Skeletal muscle tissue (tissue), 4 donors: ENCODE measurements around the gene STAT5A. TPM values are rescaled to one million over a fixed set of nuclear protein-coding genes. Genes with fewer than 3 reads are reported as not detected.
A peak's percentile ranks its signal among the peaks of the same experiment; 100 is the strongest.

ENCODE experiments used
- H3K27ac ChIP-seq: one replicate; pipeline ENCODE4 v1.7.0; 2013; ENCODE audit warnings: mild to moderate bottlenecking, low read depth, low read length, inconsistent platforms
- H3K27me3 ChIP-seq, 3 donors: one replicate each; pipeline ENCODE4 v1.7.0; 2013; ENCODE audit warnings: low read length in 3 of 3; ENCODE audit not compliant: control insufficient read depth in 3 of 3, insufficient read depth in 3 of 3
- H3K36me3 ChIP-seq, 3 donors: one replicate each; pipeline ENCODE4 v1.7.0; 2013; ENCODE audit warnings: low read length in 3 of 3; ENCODE audit not compliant: control insufficient read depth in 3 of 3, insufficient read depth in 3 of 3
- H3K4me1 ChIP-seq, 3 donors: one replicate each; pipeline ENCODE4 v1.7.0; 2013; ENCODE audit warnings: low read length in 3 of 3, mild to moderate bottlenecking in 3 of 3; ENCODE audit not compliant: control insufficient read depth in 3 of 3, insufficient read depth in 3 of 3
- H3K4me3 ChIP-seq, 3 donors: one replicate each; pipeline ENCODE4 v1.7.0; 2013; ENCODE audit warnings: low read length in 3 of 3
- H3K9ac ChIP-seq, 3 donors: one replicate each; pipeline ENCODE4 v1.7.0; 2013; ENCODE audit warnings: low read length in 3 of 3, mild to moderate bottlenecking in 3 of 3, moderate library complexity in 2 of 3, low read depth in 1 of 3
- H3K9me3 ChIP-seq, 3 donors: one replicate each; pipeline ENCODE4 v1.7.0; 2013; ENCODE audit warnings: low read length in 3 of 3; ENCODE audit not compliant: control insufficient read depth in 3 of 3
- total RNA-seq: library from RNA; depleted of rRNA; stranded (reverse); fragments of >200 nt; gene quantifications from one replicate; pipeline ENCODE4 v1.2.3, GENCODE V29; 2014
- donor health status: Osteomylitis.

Gene STAT5A
- total RNA-seq, 1 donor from 2014 or later: 18.3 TPM

DNA sequence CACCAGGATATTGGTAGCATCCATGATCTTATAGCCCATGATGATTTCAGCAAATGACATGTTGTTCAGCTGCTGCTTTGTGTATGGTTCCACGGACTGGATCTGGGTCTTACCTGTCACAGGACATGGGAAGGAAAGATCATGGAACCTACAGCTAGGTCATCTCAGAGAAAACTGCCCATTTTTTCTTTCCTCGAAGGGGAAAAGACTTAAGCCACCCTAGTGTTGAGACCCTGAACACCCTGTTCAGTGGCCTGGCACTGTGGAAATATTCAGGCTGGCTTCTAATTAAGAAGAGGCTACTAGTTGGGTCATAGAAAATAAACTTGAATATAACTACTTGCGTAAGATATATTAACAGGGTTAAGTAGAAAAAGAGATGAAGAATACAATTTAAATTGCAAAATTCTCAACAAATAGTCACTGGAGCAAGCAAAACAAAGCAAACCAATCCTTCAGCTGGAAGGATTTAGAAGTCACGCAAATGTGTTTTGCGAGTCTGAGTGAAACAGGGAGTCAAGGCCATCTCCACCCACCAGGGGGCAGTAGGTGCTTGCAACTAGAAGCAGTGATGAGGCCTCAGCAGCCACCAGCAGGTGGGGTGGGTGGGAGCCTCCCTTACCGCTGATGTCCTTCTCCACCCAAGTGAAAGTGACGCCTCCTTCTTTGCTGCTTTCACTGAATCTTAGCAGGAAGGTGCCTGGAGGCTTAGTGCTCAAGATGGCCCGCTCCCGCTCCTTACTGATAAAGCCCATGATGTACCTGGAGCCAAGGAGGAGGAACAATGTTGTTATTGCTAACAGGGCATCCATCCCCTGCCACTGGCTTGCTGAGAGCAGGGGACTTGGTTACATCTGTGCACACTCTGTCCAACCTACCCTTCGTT lies 34.3 kb downstream of the STAT5A start:
- no peaks in the 10 kb centered on the region for H3K27me3 ChIP-seq
- no peak overlapping the region for H3K4me3 ChIP-seq
- H3K9ac ChIP-seq: peak overlapping the region in 1 of 3 donors; percentile 19
- H3K4me1 ChIP-seq: peaks cover 13 to 21% (median 14%) of the 10 kb centered on the region in 3 donors
- H3K27ac ChIP-seq: no peak overlapping the region
- H3K9me3 ChIP-seq: no peaks in the 10 kb centered on the region
- H3K36me3 ChIP-seq: peaks cover 37 to 71% (median 62%) of the 10 kb centered on the region in 3 donors

DNA sequence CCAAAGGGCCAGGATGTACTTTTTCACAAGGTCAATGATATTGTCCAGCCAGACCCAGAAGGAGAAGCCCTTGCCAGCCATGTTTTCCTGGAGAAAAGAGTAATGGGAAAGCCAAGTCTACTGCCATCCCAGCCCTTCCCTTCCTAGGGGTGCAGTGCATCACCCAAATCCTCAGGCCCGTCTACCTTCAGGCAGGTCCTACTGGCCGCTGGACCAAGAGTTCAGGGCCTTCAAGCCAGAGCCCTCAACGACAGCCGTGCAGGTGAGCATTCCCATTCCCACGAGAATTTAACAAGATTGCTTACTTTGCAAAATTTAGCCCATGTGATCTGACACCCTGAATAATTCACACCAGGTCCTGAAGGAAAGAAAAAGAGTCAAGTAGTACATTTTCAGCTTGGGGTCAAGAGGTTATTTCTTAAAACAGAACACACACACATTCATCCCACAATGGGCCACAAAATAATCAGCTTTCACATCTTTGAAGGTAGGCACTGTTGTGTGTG lies 35.0 kb downstream of the STAT5A start:
- Histone ChIP-seq H3K4me1 (peaks cover 13 to 21% (median 14%) of the 10 kb centered on the region in 3 donors), H3K4me3 (no peak overlapping the region), H3K27me3 (no peaks in the 10 kb centered on the region), H3K9me3 (no peaks in the 10 kb centered on the region), H3K36me3 (peaks cover 34 to 65% (median 56%) of the 10 kb centered on the region in 3 donors), H3K9ac (peak overlapping the region in 1 of 3 donors; percentile 19), H3K27ac (no peak overlapping the region)

DNA sequence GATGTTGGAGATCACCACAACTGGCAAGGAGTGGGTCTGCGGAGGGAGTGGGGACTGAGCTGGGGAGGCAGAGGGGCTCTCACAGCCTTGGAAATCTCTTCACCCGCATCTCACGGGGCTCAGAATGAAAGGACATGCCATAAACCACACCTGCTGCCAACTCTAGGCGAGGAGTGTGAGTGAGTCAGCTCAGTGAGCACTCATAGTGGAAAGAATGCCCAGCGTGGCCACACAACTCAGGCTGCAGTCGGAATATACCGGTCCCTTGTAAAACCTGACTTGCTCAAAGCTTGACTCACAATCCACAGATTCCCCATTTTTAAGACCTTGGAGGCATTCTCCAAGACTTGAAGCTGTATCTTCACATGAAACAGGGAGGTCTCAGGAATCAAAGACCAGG lies 36.7 kb downstream of the STAT5A start:
- peak overlapping the region; percentile 60 for H3K27ac ChIP-seq
- H3K9ac ChIP-seq: peak overlapping the region in 2 of 3 donors; percentile 41 to 46
- no peaks in the 10 kb centered on the region for H3K27me3 ChIP-seq
- H3K4me3 ChIP-seq: no peak overlapping the region
- no peaks in the 10 kb centered on the region for H3K9me3 ChIP-seq
- H3K4me1 ChIP-seq: peaks cover 25 to 28% (median 26%) of the 10 kb centered on the region in 3 donors
- H3K36me3 ChIP-seq: peaks cover 38 to 65% (median 50%) of the 10 kb centered on the region in 3 donors

DNA sequence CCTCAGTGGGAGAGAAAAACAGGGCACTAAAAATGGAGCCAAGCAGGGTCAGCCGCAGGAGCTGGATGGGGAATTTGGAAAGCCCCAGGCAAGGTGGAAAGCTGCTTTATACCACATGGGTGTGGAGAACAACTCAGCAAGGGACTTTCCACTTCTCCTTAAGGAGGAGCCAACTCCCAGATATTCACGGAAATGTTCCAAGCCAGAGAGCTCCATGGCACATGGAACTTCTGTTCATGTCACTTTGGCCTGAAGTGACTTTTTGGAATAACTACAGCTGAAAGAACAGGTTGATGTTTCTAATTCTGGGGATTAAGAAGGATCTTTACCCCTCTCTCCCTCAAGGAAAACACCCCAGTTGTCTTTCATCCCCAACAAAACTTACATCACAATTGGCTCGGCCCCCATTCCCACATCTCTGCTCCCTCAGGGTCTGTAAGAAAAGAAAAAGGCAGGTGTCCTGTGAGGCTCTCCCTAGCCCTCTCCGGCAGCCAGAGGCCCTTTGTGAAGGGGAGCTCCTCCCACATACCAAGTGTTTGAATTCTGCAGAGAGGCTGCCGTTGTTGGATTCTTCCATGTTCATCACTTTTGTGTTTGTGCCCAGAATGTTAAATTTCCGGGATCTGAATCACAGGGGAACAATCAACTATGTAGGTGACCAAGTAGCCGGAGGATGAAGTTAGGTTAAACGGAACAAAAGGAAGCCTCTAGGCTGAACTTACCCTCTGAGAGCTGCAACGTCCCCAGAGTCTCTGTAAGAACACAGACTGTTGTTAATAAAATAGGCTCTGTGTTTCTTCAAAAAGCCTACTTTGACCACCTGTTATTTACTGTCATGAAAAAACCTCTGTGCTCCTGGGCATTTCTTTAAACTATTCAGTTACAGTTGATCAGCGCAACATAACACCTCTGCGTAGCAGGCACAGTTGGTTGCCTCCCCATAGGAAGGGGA lies 41.0 kb downstream of the STAT5A start:
- H3K27ac ChIP-seq: peak overlapping the region; percentile 20
- H3K36me3 ChIP-seq: peaks cover 45 to 55% (median 48%) of the 10 kb centered on the region in 3 donors
- peak overlapping the region in 1 of 3 donors; percentile 5 for H3K9ac ChIP-seq

DNA sequence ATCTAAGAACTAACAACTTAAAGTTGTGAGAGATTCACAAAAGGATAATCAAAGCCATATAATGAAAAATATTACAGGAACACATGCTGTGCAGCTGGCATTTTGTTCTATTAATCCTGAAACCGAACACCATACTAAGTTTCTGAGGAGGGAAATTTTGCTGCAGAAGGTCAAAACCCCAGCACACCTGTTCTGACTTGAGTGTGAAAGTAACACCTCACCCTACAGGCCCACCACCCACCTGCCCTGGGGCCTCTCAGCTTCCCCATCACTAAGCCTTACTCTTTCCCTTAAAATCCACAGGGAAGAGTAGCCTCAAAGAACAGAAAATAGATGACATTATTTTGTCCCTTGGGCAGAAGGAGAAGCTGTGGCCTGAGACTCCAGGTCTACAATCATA lies 44.8 kb downstream of the STAT5A start:
- Histone ChIP-seq H3K9me3 (no peaks in the 10 kb centered on the region), H3K27ac (no peak overlapping the region), H3K4me1 (peaks cover 12% of the 10 kb centered on the region in 3 donors), H3K27me3 (no peaks in the 10 kb centered on the region), H3K36me3 (peaks cover 56 to 69% (median 62%) of the 10 kb centered on the region in 3 donors), H3K9ac (no peak overlapping the region), H3K4me3 (no peak overlapping the region)

More for the DNA sequence above, 41.0 kb downstream of the STAT5A start:
- H3K27me3 ChIP-seq: no peaks in the 10 kb centered on the region
- H3K4me3 ChIP-seq: no peak overlapping the region
- no peaks in the 10 kb centered on the region for H3K9me3 ChIP-seq
- peaks cover 15 to 20% (median 18%) of the 10 kb centered on the region in 3 donors for H3K4me1 ChIP-seq

DNA sequence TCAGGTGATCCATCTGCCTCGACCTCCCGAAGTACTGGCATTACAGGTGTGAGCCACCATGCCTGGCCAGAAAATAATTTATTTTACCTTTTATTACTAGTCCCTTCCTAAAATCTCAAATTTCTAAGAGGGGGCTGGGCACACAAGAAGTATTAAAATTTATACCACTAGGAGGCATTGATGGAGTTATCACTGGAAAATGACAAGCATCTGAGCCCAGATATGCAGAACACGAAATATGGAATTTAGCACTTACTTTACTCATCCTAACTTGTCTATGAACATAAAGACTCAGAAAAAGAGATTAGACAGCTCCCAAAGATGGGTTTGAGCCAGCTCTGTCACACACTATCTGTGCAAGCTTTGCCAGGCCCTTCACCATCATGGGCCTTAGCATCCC lies 46.4 kb downstream of the STAT5A start:
- Histone ChIP-seq H3K9ac (no peak overlapping the region), H3K4me3 (no peak overlapping the region), H3K36me3 (peaks cover 59 to 71% (median 69%) of the 10 kb centered on the region in 3 donors), H3K4me1 (peaks cover under 1 to 2% (median 2%) of the 10 kb centered on the region in 3 donors), H3K9me3 (no peaks in the 10 kb centered on the region), H3K27ac (no peak overlapping the region), H3K27me3 (no peaks in the 10 kb centered on the region)

DNA sequence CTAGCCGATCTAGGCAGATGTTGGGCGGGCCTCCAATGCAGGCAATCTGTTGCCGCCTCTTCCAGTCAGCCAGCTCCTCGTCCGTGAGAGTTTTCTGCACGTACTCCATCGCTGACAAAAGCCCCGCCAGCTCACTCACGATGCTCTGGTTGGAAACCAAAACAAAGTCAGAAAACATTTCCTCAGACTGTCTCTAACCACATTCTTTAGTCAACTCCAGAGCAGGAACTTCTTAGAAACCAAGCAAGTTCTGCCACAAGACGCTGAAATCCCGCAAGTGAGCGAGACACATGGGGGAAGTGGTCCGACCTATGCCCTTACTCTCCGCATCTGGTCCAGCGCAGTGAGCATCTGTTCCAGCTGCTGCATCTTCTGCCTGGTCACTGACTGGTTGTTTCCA lies 49.1 kb downstream of the STAT5A start:
- Histone ChIP-seq H3K9me3 (no peaks in the 10 kb centered on the region), H3K27me3 (no peaks in the 10 kb centered on the region), H3K9ac (no peak overlapping the region), H3K27ac (peak overlapping the region; percentile 37), H3K4me1 (peaks cover 0 to 4% (median 0%) of the 10 kb centered on the region in 3 donors), H3K4me3 (no peak overlapping the region), H3K36me3 (peaks cover 55 to 79% (median 77%) of the 10 kb centered on the region in 3 donors)

DNA sequence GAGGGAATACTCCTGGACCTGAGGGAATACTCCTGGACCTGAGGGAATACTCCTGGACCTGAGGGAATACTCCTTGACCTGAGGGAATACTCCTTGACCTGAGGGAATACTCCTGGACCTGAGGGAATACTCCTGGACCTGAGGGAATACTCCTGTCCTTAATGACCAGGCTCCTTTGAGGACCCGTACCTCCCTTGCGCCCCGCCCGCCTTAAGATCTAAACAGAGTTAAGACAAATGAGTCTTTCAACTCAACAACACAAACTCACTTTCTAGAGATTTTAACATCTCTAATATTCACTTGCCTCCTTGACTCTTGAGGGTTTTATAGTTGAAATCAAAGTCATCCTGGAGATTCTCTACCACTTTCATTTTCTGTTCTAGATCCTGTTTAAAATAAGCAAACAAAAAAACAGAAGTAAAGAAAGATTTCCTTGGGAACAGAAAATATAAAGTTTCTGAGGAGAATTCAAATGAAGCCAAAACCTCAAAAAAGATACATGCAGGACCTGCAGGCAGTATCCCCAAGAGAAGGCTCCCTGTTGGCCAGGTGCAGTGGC lies 50.2 kb downstream of the STAT5A start:
- H3K4me3 ChIP-seq: no peak overlapping the region
- H3K36me3 ChIP-seq: peaks cover 45 to 76% (median 73%) of the 10 kb centered on the region in 3 donors
- H3K9me3 ChIP-seq: no peaks in the 10 kb centered on the region
- no peaks in the 10 kb centered on the region for H3K27me3 ChIP-seq
- H3K9ac ChIP-seq: no peak overlapping the region
- H3K4me1 ChIP-seq: peaks cover 0 to 4% (median 0%) of the 10 kb centered on the region in 3 donors
- H3K27ac ChIP-seq: no peak overlapping the region

DNA sequence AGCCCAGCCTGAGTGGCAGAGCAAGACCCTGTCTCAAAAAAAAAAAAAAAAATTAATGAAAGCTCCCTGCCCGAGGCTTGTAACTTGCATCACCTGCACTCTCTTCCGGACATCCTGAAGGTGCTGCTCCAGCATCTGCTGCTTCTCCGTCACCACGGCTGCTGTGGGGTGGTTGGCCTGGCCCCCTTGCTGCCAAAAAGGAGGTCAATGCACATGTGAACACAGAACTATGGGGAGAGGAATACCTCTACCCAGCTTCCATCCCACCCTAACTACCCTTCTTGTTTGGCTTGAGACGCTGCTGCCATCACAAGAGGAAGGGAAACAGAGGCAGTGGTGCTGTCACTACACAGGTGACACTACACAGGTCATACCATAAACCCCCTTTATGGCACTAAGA lies 50.9 kb downstream of the STAT5A start:
- Histone ChIP-seq H3K9me3 (no peaks in the 10 kb centered on the region), H3K4me1 (peaks cover 0 to 4% (median 0%) of the 10 kb centered on the region in 3 donors), H3K27ac (no peak overlapping the region), H3K27me3 (no peaks in the 10 kb centered on the region), H3K9ac (no peak overlapping the region), H3K36me3 (peaks cover 39 to 76% (median 73%) of the 10 kb centered on the region in 3 donors), H3K4me3 (no peak overlapping the region)
